Kidney epithelial cell (primary cell): ENCODE results near the gene SERTAD2. TPM values are rescaled to one million over a fixed set of nuclear protein-coding genes. Genes with fewer than 3 reads are reported as not detected.

Source experiments
- DNase-seq: peaks from one replicate; pipeline ENCODE4 v3.0.0-alpha.2; 2010; ENCODE audit warnings: low read depth
- H3K27me3 ChIP-seq: 2 replicates; pipeline ENCODE4 v1.6.0; 2011; ENCODE audit warnings: low read length; ENCODE audit not compliant: control insufficient read depth, insufficient read depth
- H3K36me3 ChIP-seq: 2 replicates; pipeline ENCODE4 v1.5.1; 2011; ENCODE audit warnings: low read length; ENCODE audit not compliant: control insufficient read depth, insufficient read depth
- H3K4me3 ChIP-seq: 2 replicates; pipeline ENCODE4 v1.5.1; 2011; ENCODE audit warnings: low read depth, mild to moderate bottlenecking, control low read depth, low read length
- total RNA-seq: library from RNA; depleted of rRNA; stranded (reverse); fragments of >200 nt; gene quantifications from 2 replicates; pipeline ENCODE4 v1.2.3, GENCODE V29; 2015
- TF ChIP-seq, protein P1 (sequence below): IDR thresholded peaks from 2 replicates; pipeline ENCODE4 v1.5.1; 2011; ENCODE audit warnings: mild to moderate bottlenecking, moderate library complexity, low read length, control low read depth, inconsistent platforms; ENCODE audit not compliant: insufficient read depth, poor library complexity, severe bottlenecking

Gene SERTAD2
- total RNA-seq, 1 donor from 2014 or later, result 13.2 TPM

DNA sequence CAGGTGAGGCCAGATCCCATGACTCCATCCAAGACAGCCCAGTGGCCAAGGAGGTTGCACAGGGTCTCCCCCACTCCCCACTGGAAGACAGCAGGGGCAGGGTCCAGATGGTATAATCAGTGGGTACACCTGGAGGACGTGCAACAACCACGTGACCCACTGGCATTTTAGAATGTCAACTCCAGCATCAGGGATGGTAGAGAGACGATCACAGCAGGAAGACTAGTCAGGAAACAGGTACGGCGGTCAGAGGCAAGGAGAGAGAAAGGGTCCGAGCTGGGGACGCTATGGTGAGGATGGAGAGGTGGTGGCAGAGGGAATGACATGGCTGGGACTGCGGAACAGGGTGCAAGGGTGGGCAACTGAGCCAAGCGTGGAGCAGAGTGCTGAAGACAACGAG lies 23.0 kb downstream of the SERTAD2 start:
- Histone ChIP-seq H3K36me3 (peaks cover 3% of the 10 kb centered on the region), H3K27me3 (no peaks in the 10 kb centered on the region), H3K4me3 (no peak overlapping the region)
- no peak for DNase-seq
- TF ChIP-seq, protein P1, sequence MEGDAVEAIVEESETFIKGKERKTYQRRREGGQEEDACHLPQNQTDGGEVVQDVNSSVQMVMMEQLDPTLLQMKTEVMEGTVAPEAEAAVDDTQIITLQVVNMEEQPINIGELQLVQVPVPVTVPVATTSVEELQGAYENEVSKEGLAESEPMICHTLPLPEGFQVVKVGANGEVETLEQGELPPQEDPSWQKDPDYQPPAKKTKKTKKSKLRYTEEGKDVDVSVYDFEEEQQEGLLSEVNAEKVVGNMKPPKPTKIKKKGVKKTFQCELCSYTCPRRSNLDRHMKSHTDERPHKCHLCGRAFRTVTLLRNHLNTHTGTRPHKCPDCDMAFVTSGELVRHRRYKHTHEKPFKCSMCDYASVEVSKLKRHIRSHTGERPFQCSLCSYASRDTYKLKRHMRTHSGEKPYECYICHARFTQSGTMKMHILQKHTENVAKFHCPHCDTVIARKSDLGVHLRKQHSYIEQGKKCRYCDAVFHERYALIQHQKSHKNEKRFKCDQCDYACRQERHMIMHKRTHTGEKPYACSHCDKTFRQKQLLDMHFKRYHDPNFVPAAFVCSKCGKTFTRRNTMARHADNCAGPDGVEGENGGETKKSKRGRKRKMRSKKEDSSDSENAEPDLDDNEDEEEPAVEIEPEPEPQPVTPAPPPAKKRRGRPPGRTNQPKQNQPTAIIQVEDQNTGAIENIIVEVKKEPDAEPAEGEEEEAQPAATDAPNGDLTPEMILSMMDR, result no peak

DNA sequence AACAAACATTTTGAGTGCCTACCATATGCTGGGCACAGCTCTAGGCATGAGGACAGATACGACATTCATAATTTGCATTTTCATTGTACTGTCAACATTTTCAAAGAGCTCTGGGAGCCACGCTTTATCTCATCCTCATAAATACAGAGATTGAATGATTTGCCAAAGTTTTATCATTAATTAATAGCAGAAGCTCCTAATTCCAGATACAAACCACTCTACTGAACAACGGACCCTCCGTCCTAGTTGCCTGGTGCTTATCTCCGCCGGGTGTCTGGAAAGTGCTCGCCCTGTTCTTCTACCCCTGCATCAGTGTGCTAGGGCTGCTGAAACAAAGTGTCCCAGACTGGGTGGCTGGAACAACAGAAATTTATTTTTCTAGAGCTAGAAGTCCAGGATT lies 23.8 kb downstream of the SERTAD2 start:
- DNase-seq, result no peak
- Histone ChIP-seq H3K27me3 (no peaks in the 10 kb centered on the region), H3K36me3 (peaks cover 2% of the 10 kb centered on the region), H3K4me3 (no peak overlapping the region)
- TF ChIP-seq, protein P1, result no peak

DNA sequence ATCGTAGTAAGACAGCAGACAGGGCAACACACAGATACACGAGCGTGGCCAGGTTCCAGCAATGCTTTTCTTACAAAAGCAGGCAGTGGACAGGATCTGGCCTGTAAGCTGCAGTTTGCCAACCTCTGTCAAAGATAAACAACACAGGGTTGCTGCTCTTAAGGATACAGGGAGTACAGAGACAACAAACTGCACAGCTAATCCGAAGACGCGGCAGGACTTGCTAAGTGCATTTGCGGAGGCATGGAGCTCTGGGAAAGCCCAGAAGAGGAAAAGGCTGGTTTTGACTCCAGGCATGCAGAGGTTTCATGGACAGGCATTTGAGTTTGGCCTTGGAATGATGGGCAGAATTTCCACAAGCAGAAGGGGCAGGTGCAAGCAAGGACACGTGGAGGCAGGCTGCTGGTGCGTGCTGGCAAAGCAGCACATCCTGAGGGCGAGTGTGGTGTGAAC lies 24.4 kb downstream of the SERTAD2 start:
- DNase-seq, result no peak
- TF ChIP-seq, protein P1, result no peak

DNA sequence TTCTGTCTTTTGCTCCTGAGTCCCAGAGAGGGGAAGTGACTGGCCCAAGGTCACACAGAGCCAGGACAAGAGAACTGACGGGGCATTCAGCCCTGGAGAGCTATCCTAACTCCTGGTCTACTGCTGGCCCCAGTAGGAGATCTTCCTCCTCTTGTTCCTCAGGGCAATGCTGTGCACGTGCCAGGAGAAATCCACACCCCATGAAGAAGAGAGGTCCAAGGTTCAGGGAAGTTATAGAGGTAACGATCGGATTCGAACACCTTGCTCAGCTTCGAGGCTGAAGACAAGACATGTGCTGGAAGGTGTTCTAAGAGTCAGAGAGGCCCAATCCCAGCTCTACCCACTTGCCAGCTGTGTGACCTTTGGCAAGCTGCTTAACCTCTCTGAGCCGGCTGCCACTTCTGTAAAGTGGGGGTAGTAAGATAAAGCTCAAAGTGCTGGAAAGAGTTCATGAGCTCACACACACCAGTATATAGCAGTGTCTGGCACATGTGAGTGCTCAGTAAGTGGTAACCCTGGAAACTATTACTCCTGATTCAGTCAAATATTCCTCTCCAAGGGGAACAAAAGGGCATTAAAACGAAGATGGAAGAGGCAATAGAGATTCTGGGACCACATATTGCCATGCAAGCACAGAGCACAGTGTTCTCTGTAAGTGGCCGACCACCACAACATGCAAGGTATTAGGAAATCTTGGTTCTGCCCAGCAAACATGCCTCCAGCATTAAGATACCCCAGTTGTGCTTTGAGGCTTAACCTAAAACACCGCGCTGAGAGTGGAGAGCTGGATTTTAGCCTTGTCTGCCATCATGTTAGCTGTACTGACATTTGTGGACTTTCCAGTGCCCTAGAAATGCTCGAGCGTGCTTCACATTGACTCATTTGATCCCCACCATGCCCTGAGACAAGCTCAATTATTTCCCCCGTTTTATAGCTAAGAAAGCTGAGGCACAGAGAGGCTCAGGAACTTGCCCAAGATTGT lies 25.6 kb downstream of the SERTAD2 start:
- TF ChIP-seq, protein P1, result no peak
- H3K27me3 ChIP-seq, result no peaks in the 10 kb centered on the region
- DNase-seq, result no peak
- no peak overlapping the region for H3K4me3 ChIP-seq
- no peaks in the 10 kb centered on the region for H3K36me3 ChIP-seq

More for the DNA sequence above, 24.4 kb downstream of the SERTAD2 start:
- Histone ChIP-seq H3K27me3 (no peaks in the 10 kb centered on the region), H3K36me3 (peaks cover under 1% of the 10 kb centered on the region), H3K4me3 (no peak overlapping the region)

DNA sequence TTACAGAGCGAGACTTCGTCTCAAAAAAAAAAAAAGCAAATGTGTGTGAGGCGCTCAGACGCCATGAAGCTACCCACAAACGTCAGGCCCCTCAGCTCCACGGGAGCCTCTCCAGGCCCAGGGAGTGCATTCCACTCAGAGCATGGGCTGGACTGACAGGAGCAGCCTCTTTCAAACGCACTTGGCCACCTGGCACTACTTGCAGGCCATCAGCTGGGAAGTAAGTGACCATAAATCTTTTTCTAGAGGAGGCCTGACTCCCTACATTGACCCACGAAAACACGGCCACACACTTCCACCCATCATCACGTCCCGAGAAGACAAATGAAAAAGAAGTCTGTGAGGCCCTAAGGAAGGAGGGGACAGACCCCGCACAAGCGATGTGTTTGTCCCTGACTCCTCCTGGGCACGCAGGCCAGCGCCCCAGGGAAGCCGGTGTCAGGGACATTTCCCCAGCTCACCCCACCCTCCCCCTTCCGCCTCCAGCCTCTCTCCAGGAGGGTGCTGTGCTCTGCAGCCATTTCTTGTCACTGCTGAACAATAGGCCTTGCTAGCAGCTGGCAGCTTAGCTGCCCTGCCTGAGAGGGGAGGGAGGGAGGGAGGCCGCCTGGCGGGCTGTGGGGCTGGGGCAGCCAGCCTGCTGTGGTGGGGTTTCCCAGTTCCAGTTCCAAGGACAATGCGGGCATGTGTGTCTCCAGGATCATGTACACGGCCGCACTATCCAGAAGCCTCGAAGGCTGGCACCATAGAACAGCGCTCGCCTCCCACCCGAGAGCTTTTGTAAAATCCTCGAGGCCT lies 26.6 kb downstream of the SERTAD2 start:
- no peak for DNase-seq
- H3K36me3 ChIP-seq, result no peaks in the 10 kb centered on the region
- TF ChIP-seq, protein P1, result no peak

More for the DNA sequence above, 26.6 kb downstream of the SERTAD2 start:
- no peak overlapping the region for H3K4me3 ChIP-seq
- no peaks in the 10 kb centered on the region for H3K27me3 ChIP-seq
